Stimulated activated CD4-positive, alpha-beta T cell treated with anti-CD3 and anti-CD28 coated beads, Interleukin-4, amount 100 ng/mL, for 1 hour (primary cell): ENCODE results near the gene SLC25A46.
"Not testable (repeated sequence)": the region's sequence is repeated elsewhere in the genome, so short reads cannot be mapped to it uniquely, and the experiment has no call there.

Source experiments
- DNase-seq: peaks from one replicate; pipeline ENCODE4 v3.0.0-alpha.2; 2020

The SLC25A46 gene

GRCh38 chr5:110757118-110757729 lies 18.4 kb downstream of the SLC25A46 start:
- no peak for DNase-seq

GRCh38 chr5:110760158-110760557 lies 21.4 kb downstream of the SLC25A46 start:
- no peak for DNase-seq

GRCh38 chr5:110768138-110768860 lies 29.5 kb downstream of the SLC25A46 start:
- no peak for DNase-seq

DNA sequence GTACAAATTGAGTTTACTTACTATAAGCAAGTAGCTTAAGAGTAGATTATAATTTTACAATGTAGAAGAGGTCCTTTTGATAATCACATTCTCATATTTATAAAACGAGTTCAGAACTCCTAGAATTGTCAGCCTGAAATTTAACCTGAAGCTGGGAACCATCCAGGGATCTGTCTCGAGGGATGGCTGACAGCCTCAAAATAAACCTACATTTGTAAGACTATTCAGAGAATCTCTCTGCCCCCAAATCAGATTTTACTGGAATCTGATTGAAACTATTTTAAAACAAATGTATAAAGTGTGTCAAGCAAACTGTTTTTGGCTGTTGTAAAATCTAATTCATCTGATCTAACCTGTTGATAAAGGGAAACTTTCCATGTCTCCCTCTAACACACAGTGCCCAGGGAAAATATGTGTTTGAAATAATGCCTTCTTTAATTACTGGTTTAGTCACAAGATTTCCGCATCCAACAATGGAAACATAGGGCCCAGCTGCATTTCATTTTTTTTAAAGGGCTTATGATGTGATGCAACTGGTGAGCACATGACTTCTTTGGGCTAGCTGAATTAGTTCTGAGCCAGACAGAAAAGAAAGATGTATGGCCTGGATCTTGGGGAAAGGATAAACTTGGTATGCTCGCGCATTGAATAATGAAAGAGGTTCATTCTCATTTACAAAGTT lies 30.3 kb downstream of the SLC25A46 start:
- no peak for DNase-seq

DNA sequence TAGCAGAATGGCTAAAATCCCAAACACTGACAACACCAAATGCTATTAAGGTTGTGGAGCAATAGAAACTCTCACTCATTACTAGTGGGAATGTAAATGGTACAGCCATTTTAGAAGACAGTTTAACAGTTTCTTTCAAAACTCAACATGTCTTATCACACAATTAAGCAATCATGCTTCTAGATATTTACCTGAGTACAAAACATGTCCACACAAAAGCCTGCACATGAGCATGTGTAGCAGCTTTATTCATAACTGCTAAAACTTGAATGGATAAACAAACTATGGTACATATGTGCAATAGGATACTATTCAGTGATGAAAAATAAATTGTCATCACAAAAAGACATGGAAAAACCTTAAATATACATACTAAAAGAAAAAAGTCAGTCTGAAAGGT lies 31.5 kb downstream of the SLC25A46 start:
- no peak for DNase-seq

DNA sequence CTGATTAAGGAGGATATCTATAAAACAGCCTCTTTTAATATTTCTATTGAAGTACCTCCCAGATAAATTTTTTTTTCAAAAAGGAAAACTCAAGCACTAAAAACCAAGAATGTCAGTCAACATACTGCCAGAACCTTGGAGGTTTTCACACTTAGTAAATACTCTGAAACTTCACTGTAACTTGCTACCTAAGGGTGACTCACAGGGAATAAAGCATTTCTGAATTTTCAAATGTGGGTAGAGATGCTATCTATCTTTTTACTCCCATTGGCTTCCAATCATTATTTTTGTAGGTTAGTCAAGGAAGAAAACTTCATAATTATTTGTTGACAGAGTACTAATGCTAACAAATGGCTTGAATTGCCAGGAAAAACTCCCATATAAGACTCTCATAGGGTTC lies 46.1 kb downstream of the SLC25A46 start:
- no peak for DNase-seq

DNA sequence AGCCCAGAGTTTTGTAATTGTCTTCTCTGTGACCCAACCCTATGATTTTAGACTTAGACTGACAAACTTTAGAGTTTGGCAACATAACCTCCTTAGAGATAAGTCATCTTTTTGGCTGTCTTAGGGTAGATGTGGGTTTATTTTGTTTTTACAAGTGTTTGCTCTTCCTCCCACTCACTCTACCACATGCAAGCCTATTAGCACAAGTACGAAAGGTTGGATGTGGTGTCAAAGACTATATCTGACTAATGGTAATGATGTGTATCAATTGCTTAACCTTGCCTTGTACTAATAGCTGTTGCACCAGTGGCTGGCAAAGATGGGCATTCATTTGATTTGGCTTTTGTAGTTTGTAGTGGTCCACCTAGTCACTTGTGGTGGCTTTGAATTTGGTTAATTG lies 46.5 kb downstream of the SLC25A46 start:
- DNase-seq, result no peak

GRCh38 chr5:110788006-110788405 lies 49.2 kb downstream of the SLC25A46 start:
- DNase-seq, result not testable (repeated sequence)

DNA sequence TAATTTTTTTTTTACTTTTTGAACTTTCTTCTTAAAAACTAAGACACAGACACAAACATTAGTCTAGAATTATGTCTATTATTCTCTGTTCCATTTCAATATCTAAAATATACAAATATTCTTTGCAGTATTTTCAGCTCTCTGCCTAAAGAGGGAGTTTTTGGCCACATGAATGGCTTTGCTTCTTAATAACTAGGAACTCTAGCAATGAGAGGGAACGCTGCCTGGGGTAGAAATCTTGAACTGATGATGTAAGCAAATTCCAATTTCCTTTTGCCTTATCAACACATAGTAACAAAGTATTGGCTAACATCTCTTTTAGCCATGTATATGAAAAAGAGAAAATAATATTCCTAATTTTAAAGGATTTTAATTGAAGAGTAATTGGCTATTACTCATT lies 51.9 kb downstream of the SLC25A46 start:
- no peak for DNase-seq

DNA sequence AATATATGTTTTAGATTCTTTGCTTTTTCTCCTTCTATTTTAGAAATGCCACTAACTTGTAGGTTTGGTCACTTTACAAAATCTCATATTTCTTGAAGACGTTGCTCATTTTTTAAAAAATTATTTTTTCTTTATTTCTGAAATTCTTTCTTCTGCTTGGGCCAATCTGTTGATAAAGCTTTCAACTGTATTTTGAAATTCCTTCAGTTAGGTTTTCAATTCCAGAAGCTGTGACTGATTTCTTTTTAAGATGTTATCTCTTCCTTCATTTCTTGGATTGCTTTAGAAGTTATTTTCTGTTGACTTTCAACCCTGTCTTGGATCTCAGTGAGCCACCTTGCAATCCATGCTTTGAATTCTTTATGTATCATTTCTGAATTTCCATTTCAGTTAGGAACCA lies 64.2 kb downstream of the SLC25A46 start:
- DNase-seq, result no peak

DNA sequence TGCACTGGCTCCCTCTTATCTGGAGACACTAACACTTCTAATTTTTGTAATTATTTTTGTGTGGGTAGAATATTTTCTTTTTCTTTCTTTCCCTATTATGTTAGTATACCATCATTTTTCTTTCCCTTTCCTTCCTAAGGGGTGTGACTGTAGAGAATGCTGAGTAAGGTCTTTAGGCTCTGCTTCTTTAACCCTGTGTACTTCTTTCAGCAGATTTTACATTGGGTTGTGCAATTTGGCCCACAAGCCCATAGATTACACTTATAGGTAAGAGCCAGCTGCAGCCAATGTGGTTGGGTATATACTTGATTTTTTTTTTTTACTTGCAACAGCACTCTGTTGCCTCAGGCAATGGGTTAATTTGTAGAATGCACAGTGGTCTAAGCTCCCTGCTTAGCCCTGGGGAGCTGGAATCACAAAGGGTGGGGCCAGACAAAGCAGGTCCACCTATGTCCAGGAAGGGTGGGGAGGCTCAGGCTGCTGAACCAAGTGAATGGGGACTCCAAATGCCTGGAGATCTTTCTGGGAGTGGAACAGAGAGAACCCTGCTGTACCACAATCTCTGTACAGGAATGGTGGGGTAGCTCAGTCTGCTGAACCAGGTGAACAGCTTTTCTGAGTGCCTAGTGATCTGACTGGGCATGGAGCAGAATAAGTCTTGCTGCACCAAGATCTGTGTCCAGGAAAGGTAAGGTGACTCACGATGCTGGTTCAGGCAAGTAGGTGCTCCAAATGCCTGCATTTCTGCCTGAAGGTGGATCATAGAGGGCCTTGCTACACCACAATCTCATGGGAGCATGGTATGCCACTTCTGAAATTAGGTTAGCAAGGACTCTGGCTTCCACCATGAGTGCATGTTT lies 64.9 kb downstream of the SLC25A46 start:
- no peak for DNase-seq

GRCh38 chr5:110807169-110807568 lies 68.4 kb downstream of the SLC25A46 start:
- DNase-seq, result no peak

- no peak for DNase-seq
Measured at GRCh38 chr5:110809006-110809405, 70.2 kb downstream of the SLC25A46 start.
